IPS DF 4.7 (cell line): ENCODE measurements around the gene TMEM45B.
"Not testable (repeated sequence)": the region's sequence is repeated elsewhere in the genome, so short reads cannot be mapped to it uniquely, and the experiment has no call there.

Experiments used
- DNase-seq: peaks from one replicate; pipeline ENCODE4 v3.0.0-alpha.2; 2013; ENCODE audit warnings: low spot score; ENCODE audit errors: extremely low read depth

TMEM45B gene

GRCh38 chr11:129852125-129852740 lies 36.6 kb downstream of the TMEM45B start:
- no peak for DNase-seq

GRCh38 chr11:129853518-129854231 lies 38.0 kb downstream of the TMEM45B start:
- DNase-seq: no peak

- DNase-seq: no peak
These were observed 38.7 kb downstream of the TMEM45B start for GRCh38 chr11:129854232-129854805.

GRCh38 chr11:129855086-129855485 lies 39.4 kb downstream of the TMEM45B start:
- no peak for DNase-seq

GRCh38 chr11:129856036-129856435 lies 40.4 kb downstream of the TMEM45B start:
- no peak for DNase-seq

GRCh38 chr11:129861702-129862522 lies 46.3 kb downstream of the TMEM45B start:
- DNase-seq: no peak

GRCh38 chr11:129864811-129865210 lies 49.2 kb downstream of the TMEM45B start:
- DNase-seq: no peak

- no peak for DNase-seq
These were observed 50.1 kb downstream of the TMEM45B start for GRCh38 chr11:129865701-129866100.

GRCh38 chr11:129866311-129866710 lies 50.7 kb downstream of the TMEM45B start:
- no peak for DNase-seq

GRCh38 chr11:129868626-129869025 lies 53.0 kb downstream of the TMEM45B start:
- DNase-seq: not testable (repeated sequence)

GRCh38 chr11:129871914-129872313 lies 56.3 kb downstream of the TMEM45B start:
- no peak for DNase-seq

GRCh38 chr11:129880311-129880710 lies 64.7 kb downstream of the TMEM45B start:
- no peak for DNase-seq

- DNase-seq: no peak
These were observed 66.0 kb downstream of the TMEM45B start for GRCh38 chr11:129881570-129882170.

- no peak for DNase-seq
These were observed 68.9 kb downstream of the TMEM45B start for GRCh38 chr11:129884581-129884980.

- no peak for DNase-seq
These were observed 69.7 kb downstream of the TMEM45B start for GRCh38 chr11:129885381-129885780.

- no peak for DNase-seq
These were observed 72.8 kb downstream of the TMEM45B start for GRCh38 chr11:129888451-129888850.

GRCh38 chr11:129894278-129895125 lies 78.9 kb downstream of the TMEM45B start:
- no peak for DNase-seq

- no peak for DNase-seq
These were observed 79.7 kb downstream of the TMEM45B start, which contains the start of gene NFRKB for GRCh38 chr11:129895126-129896041. TSS of gene NFRKB (minus strand) at chr11:129895578. CDS start at chr11:129892849, 2,729 bp downstream.

GRCh38 chr11:129896062-129896461 lies 80.4 kb downstream of the TMEM45B start:
- no peak for DNase-seq
